ENCODE results near the gene MPND.
A peak's percentile ranks its signal among the peaks of the same experiment; 100 is the strongest.

MPND gene

DNA sequence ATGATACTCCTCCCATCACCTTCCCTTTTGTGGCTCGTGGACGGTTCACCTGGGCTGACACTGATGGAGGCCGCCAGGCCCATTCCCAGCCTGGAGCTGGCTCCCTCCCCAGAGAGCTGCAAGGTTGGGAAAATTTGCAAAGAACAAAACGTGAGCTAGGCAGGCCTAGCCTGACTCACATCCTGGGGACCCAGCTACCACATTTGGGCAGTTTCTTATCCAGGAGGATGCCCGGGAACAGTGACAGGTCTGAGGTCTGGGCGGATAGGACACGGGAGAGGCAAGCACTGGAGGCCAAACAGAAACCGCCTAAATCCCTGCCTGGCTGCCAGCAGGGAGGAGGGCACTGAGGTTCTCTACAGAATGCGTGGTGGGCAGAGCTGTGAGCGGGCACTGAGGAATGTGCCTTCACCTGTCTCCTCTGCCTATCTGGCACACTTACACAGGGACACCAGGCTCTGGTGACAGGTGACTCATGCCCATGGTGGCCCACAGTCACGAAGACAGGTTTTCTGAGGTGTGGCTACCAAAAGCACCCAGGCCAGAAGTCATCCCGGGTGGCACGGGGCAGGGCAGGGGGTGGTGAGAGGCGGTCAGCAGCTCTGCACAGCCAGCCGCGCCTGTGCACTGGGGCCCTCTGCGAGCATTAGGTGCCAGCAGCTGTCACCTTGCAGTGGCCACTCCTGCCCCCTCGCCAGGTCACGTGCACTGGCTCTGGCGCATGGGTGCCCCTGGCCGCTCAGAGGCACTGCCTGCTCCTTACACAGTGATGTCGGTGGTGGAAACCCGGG, 33.8 kb downstream of the MPND start:
- Mint-ChIP-seq H3K36me3 (ENCODE audit: low read depth) (no peaks in the 10 kb centered on the region), H3K9me3 (no peaks in the 10 kb centered on the region), H3K4me1 (peaks cover 55% of the 10 kb centered on the region), H3K27me3 (ENCODE audit: low read depth) (no peaks in the 10 kb centered on the region), H3K4me3 (no peak overlapping the region), H3K27ac (peak overlapping the region in 1 of 3 experiments; percentile 92)
- TF ChIP-seq, protein P1, sequence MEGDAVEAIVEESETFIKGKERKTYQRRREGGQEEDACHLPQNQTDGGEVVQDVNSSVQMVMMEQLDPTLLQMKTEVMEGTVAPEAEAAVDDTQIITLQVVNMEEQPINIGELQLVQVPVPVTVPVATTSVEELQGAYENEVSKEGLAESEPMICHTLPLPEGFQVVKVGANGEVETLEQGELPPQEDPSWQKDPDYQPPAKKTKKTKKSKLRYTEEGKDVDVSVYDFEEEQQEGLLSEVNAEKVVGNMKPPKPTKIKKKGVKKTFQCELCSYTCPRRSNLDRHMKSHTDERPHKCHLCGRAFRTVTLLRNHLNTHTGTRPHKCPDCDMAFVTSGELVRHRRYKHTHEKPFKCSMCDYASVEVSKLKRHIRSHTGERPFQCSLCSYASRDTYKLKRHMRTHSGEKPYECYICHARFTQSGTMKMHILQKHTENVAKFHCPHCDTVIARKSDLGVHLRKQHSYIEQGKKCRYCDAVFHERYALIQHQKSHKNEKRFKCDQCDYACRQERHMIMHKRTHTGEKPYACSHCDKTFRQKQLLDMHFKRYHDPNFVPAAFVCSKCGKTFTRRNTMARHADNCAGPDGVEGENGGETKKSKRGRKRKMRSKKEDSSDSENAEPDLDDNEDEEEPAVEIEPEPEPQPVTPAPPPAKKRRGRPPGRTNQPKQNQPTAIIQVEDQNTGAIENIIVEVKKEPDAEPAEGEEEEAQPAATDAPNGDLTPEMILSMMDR (IDR thresholded peaks at IDR 0.05; ENCODE audit: unreplicated experiment in 3 of 3): no peak

DNA sequence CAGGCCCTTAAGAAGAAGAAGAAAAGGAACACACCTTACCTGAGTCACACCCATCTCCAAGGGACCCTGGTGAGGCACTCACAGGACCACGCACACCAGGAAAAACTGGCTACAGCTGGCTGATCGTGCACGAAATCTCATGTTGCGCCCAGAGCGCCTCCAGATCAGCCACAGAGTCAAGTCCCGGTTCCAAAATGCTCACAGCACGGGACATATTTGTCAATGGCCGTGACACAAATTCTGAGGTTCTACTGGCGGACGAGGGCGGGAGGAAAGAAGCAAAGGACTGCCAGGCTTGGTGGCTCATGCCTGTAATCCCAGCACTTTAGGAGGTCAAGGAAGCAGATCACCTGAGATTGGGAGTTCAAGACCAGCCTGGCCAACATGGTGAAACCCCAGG, 35.5 kb downstream of the MPND start:
- Mint-ChIP-seq H3K9me3 (no peaks in the 10 kb centered on the region), H3K36me3 (ENCODE audit: low read depth) (peaks cover 4% of the 10 kb centered on the region), H3K27ac (peak overlapping the region; percentile 7 to 69 (median 46)), H3K4me3 (no peak overlapping the region), H3K4me1 (peaks cover 47% of the 10 kb centered on the region), H3K27me3 (ENCODE audit: low read depth) (no peaks in the 10 kb centered on the region)
- TF ChIP-seq, protein P1 (IDR thresholded peaks at IDR 0.05; ENCODE audit: unreplicated experiment in 3 of 3): no peak

DNA sequence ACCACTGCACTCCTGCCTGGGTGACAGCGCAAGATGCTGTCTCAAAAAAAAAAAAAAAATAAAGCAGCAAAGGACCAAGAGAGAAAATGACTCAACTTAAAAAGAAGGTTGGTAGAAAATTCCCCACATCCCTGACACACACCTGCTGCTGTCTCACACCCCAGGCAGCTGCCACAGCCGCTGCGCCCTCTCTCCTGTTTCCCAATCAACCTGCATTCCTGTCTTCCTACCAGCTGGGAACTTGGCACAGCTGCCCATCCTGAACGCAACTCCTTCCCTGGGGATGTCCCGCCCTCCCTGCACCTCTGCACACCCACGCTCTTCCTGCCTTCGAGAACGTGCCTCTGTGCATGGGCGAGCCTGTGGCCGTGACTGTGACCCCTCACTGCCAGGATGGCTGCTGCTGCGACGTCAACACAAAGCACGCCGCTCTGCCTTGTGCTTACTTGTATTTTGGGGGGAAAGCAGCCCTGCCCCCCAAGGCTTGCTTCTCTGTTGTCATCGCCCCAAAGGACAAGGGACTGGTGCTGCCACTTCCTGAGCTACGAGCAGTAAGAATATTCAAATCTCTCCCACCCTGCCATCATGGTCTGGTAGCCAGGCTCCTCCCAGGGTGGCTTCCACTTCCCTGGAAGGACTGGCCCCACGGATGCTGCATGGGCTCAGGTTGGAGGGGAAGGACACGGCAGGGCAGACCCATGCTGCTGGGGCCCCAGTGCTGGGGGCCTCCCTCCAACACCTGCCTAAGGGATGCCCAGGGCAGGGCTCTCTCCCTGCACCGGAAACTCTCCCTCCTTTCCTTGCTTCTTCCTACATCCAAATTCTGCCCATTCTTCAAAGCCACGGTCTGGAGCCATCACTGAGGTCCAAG, 36.3 kb downstream of the MPND start:
- Mint-ChIP-seq H3K4me1 (peaks cover 43% of the 10 kb centered on the region), H3K27me3 (ENCODE audit: low read depth) (no peaks in the 10 kb centered on the region), H3K27ac (peak overlapping the region; percentile 56 to 69 (median 61)), H3K36me3 (ENCODE audit: low read depth) (peaks cover 4% of the 10 kb centered on the region), H3K9me3 (no peaks in the 10 kb centered on the region), H3K4me3 (peak overlapping the region in 1 of 3 experiments; percentile 23)
- TF ChIP-seq, protein P1 (IDR thresholded peaks at IDR 0.05; ENCODE audit: unreplicated experiment in 3 of 3): no peak

DNA sequence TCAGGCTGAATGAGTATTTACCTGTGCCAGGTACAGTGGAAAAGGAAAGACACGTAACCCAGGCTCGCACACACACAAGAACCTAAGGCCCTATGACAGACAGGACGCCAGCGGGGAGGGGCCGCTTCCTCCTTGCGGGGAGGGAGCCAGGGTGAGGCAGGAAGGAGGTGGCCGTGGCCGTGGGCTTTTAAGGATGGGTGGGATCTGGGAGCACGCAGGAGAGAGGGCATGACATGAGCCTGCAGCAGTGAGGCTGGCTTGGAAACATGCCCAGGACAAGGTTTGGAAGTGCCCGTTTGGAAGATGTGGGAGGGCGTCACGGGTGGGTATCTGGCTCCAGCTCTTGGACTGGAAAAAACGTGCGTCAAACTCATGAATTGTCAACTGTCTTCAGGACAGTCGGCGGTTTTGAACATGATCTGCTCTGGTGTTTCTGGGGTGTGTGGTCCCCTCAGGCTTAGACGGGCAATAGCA, 36.9 kb downstream of the MPND start:
- TF ChIP-seq, protein P1 (IDR thresholded peaks at IDR 0.05; ENCODE audit: unreplicated experiment in 3 of 3): no peak
- H3K4me1 Mint-ChIP-seq: peaks cover 44% of the 10 kb centered on the region
- H3K9me3 Mint-ChIP-seq: no peaks in the 10 kb centered on the region
- peaks cover 4% of the 10 kb centered on the region for H3K36me3 Mint-ChIP-seq (ENCODE audit: low read depth)
- no peak overlapping the region for H3K4me3 Mint-ChIP-seq
- peak overlapping the region; percentile 48 to 61 (median 56) for H3K27ac Mint-ChIP-seq
- H3K27me3 Mint-ChIP-seq (ENCODE audit: low read depth): no peaks in the 10 kb centered on the region

DNA sequence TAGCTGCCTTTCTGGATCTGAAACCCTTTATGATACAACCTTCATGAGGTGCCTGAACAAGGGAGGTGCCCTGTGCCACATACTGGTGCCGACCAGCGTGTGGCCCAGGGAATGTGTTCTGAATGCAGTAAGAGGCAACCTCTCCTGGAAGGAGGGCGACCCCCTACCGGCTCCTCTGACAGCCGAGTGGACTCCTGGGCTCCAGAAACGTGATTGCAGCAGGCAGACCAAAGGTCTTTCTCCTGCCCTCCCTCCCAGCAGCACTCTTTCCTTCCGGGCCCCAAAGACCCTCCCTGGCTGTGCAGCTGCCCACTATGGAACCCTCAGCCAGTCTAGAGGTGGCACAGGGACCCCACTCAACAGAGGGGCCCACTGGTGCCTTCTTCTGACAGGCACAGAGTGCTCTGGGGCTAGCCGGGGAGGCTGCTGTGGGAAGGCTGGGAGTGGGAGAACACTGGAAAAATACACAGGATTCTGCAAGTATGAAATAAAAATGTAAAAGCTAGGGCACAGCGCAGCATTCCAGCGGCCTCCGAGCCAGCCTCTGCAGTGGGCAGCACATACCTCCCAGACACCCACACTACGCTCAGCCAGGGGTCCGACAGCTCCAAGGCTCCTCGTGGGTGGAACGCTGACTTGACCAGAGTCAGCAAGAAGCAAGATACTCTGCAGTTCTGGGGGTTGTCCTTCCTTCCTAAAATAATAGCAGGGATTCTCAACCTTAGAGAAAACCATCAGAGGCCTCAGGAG, 42.1 kb downstream of the MPND start:
- TF ChIP-seq, protein P1 (IDR thresholded peaks at IDR 0.05; ENCODE audit: unreplicated experiment in 3 of 3): no peak
- Mint-ChIP-seq H3K4me1 (peaks cover 38% of the 10 kb centered on the region), H3K27me3 (ENCODE audit: low read depth) (no peaks in the 10 kb centered on the region), H3K36me3 (ENCODE audit: low read depth) (peaks cover 4% of the 10 kb centered on the region), H3K27ac (peak overlapping the region; percentile 54 to 85 (median 82)), H3K4me3 (peak overlapping the region in 1 of 3 experiments; percentile 15), H3K9me3 (no peaks in the 10 kb centered on the region)
